DMS153 (cell line): ENCODE data around the gene RPS6KA1.
A peak's percentile ranks its signal among the peaks of the same experiment; 100 is the strongest.

Experiments used
- DNase-seq: peaks from one replicate; lab custom pipeline; 2025; lab: John Stamatoyannopoulos, UW

RPS6KA1 gene

GRCh38 chr1:26531651-26532131 lies 2.1 kb downstream of the RPS6KA1 start:
- peak; percentile 94 for DNase-seq

GRCh38 chr1:26533951-26534509 lies 4.5 kb downstream of the RPS6KA1 start:
- DNase-seq = no peak

- no peak for DNase-seq
Measured at GRCh38 chr1:26535201-26535600, 5.6 kb downstream of the RPS6KA1 start.

GRCh38 chr1:26536081-26536480 lies 6.5 kb downstream of the RPS6KA1 start:
- no peak for DNase-seq

- no peak for DNase-seq
Measured at GRCh38 chr1:26536521-26536920, 7.0 kb downstream of the RPS6KA1 start.

- DNase-seq = no peak
Measured at GRCh38 chr1:26537951-26538352, 8.4 kb downstream of the RPS6KA1 start.

- no peak for DNase-seq
Measured at GRCh38 chr1:26538480-26539412, 9.2 kb downstream of the RPS6KA1 start.

GRCh38 chr1:26539722-26540121 lies 10.2 kb downstream of the RPS6KA1 start:
- no peak for DNase-seq

- no peak for DNase-seq
Measured at GRCh38 chr1:26540351-26540750, 10.8 kb downstream of the RPS6KA1 start.

- DNase-seq = no peak
Measured at GRCh38 chr1:26541431-26541815, 11.9 kb downstream of the RPS6KA1 start.

GRCh38 chr1:26541816-26542711 lies 12.5 kb downstream of the RPS6KA1 start:
- peak; percentile 61 for DNase-seq

GRCh38 chr1:26542771-26543451 lies 13.3 kb downstream of the RPS6KA1 start:
- DNase-seq = no peak

GRCh38 chr1:26543462-26543861 lies 13.9 kb downstream of the RPS6KA1 start:
- no peak for DNase-seq

- no peak for DNase-seq
Measured at GRCh38 chr1:26544126-26544525, 14.6 kb downstream of the RPS6KA1 start.

GRCh38 chr1:26545969-26546323 lies 16.4 kb downstream of the RPS6KA1 start:
- DNase-seq = no peak

GRCh38 chr1:26546375-26546774 lies 16.8 kb downstream of the RPS6KA1 start:
- DNase-seq = no peak

GRCh38 chr1:26546819-26547218 lies 17.3 kb downstream of the RPS6KA1 start:
- DNase-seq = no peak

GRCh38 chr1:26548841-26549240 lies 19.3 kb downstream of the RPS6KA1 start:
- DNase-seq = no peak

GRCh38 chr1:26550946-26551345 lies 21.4 kb downstream of the RPS6KA1 start:
- DNase-seq = no peak

GRCh38 chr1:26552720-26553119 lies 23.2 kb downstream of the RPS6KA1 start:
- no peak for DNase-seq

- DNase-seq = no peak
Measured at GRCh38 chr1:26553942-26554682, 24.6 kb downstream of the RPS6KA1 start.
